ENCODE results near the gene ANKRD33B. TPM values are rescaled to one million over a fixed set of nuclear protein-coding genes. Genes with fewer than 3 reads are reported as not detected.

Gene ANKRD33B
- total RNA-seq, 1 experiment from 2014 or later = 10.9 TPM

GRCh38 chr5:10684303-10685086, 120.6 kb downstream of the ANKRD33B start (continued):
- TF ChIP-seq ATF3 (IDR thresholded peaks at IDR 0.05) = no peak
- TF ChIP-seq, protein P1, sequence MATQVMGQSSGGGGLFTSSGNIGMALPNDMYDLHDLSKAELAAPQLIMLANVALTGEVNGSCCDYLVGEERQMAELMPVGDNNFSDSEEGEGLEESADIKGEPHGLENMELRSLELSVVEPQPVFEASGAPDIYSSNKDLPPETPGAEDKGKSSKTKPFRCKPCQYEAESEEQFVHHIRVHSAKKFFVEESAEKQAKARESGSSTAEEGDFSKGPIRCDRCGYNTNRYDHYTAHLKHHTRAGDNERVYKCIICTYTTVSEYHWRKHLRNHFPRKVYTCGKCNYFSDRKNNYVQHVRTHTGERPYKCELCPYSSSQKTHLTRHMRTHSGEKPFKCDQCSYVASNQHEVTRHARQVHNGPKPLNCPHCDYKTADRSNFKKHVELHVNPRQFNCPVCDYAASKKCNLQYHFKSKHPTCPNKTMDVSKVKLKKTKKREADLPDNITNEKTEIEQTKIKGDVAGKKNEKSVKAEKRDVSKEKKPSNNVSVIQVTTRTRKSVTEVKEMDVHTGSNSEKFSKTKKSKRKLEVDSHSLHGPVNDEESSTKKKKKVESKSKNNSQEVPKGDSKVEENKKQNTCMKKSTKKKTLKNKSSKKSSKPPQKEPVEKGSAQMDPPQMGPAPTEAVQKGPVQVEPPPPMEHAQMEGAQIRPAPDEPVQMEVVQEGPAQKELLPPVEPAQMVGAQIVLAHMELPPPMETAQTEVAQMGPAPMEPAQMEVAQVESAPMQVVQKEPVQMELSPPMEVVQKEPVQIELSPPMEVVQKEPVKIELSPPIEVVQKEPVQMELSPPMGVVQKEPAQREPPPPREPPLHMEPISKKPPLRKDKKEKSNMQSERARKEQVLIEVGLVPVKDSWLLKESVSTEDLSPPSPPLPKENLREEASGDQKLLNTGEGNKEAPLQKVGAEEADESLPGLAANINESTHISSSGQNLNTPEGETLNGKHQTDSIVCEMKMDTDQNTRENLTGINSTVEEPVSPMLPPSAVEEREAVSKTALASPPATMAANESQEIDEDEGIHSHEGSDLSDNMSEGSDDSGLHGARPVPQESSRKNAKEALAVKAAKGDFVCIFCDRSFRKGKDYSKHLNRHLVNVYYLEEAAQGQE (IDR thresholded peaks at IDR 0.05; ENCODE audit: low read depth) = no peak

GRCh38 chr5:10685115-10685521, 121.2 kb downstream of the ANKRD33B start:
- H3K36me3 ChIP-seq (ENCODE audit: control insufficient read depth in 1 of 2, insufficient read depth in 2 of 2, low read length in 2 of 2) = no peaks in the 10 kb centered on the region; a peak in 1 of 4 replicates
- BruUV-seq (replicated peaks) = no TSS peak
- RAD21 ChIA-PET (ENCODE audit: low non-redundant PET in 1 of 2, low total read pairs in 2 of 2, uncharacterized antibody in 2 of 2, unreplicated experiment in 2 of 2) = no interaction called here
- no peak for TF ChIP-seq CBX3 (IDR thresholded peaks at IDR 0.05; ENCODE audit: low read depth)
- no peak for TF ChIP-seq POLR2AphosphoS5 (IDR thresholded peaks at IDR 0.05; ENCODE audit: low read depth, low read length)
- TF ChIP-seq SP1 (IDR thresholded peaks at IDR 0.05; ENCODE audit: low read depth) = no peak
- TF ChIP-seq ZFX (IDR thresholded peaks at IDR 0.05) = no peak
- no peak for TF ChIP-seq EGR1 (IDR thresholded peaks at IDR 0.05; ENCODE audit: low read depth)
- TF ChIP-seq ATF3 (IDR thresholded peaks at IDR 0.05) = no peak
- no peak for TF ChIP-seq YY1 (IDR thresholded peaks at IDR 0.05; ENCODE audit: extremely low read depth, insufficient replicate concordance, low read depth, low read length)
- TF ChIP-seq, protein P1 (IDR thresholded peaks at IDR 0.05; ENCODE audit: low read depth) = no peak
- no peak for TF ChIP-seq EZH2phosphoT487 (IDR thresholded peaks at IDR 0.05; ENCODE audit: borderline replicate concordance)
- no peak for TF ChIP-seq EZH2 (IDR thresholded peaks at IDR 0.05)
- TF ChIP-seq JUND (IDR thresholded peaks at IDR 0.05) = no peak
- TF ChIP-seq FOSL1 (IDR thresholded peaks at IDR 0.05; ENCODE audit: low read depth) = no peak
- TF ChIP-seq TCF7L2 (IDR thresholded peaks at IDR 0.05; ENCODE audit: borderline replicate concordance, extremely low read depth, insufficient read depth, insufficient read length) = no peak
- TF ChIP-seq, protein P2, sequence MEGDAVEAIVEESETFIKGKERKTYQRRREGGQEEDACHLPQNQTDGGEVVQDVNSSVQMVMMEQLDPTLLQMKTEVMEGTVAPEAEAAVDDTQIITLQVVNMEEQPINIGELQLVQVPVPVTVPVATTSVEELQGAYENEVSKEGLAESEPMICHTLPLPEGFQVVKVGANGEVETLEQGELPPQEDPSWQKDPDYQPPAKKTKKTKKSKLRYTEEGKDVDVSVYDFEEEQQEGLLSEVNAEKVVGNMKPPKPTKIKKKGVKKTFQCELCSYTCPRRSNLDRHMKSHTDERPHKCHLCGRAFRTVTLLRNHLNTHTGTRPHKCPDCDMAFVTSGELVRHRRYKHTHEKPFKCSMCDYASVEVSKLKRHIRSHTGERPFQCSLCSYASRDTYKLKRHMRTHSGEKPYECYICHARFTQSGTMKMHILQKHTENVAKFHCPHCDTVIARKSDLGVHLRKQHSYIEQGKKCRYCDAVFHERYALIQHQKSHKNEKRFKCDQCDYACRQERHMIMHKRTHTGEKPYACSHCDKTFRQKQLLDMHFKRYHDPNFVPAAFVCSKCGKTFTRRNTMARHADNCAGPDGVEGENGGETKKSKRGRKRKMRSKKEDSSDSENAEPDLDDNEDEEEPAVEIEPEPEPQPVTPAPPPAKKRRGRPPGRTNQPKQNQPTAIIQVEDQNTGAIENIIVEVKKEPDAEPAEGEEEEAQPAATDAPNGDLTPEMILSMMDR (IDR thresholded peaks at IDR 0.05 in 2 of 3, conservative IDR thresholded peaks at IDR 0.05 in 1 of 3; ENCODE audit: borderline replicate concordance in 1 of 3, insufficient read depth in 1 of 3, low read depth in 2 of 3, low read length in 2 of 3) = no peak

More at GRCh38 chr5:10685115-10685521, 121.2 kb downstream of the ANKRD33B start:
- no peak overlapping the region for H3K9ac ChIP-seq (ENCODE audit: low read length)
- no peaks in the 10 kb centered on the region for H3K9me3 ChIP-seq (ENCODE audit: control insufficient read depth in 1 of 2, insufficient read depth in 1 of 2, low read depth in 1 of 2, low read length in 2 of 2)
- H3K79me2 ChIP-seq (ENCODE audit: insufficient read depth, low read length) = no peaks in the 10 kb centered on the region
- no peak overlapping the region for H3K4me2 ChIP-seq (ENCODE audit: low read length)
- H3K4me3 ChIP-seq (replicated peaks in 1 of 2; ENCODE audit: low read depth in 1 of 2, low read length in 2 of 2) = no peak overlapping the region
- ChIA-PET POLR2A (no interaction called here), CTCF (no interaction called here)
- H4K20me1 ChIP-seq (ENCODE audit: insufficient read depth) = no peaks in the 10 kb centered on the region
- no peaks in the 10 kb centered on the region for H3K9me2 ChIP-seq (ENCODE audit: insufficient read depth)
- H2AFZ ChIP-seq (ENCODE audit: low read depth, low read length, poor library complexity, severe bottlenecking) = no peak overlapping the region
- H3K27ac ChIP-seq (ENCODE audit: low read depth, low read length) = no peak overlapping the region
- intact Hi-C loops (cut with micrococcal nuclease) = no loop called here
- no peaks in the 10 kb centered on the region for H3K27me3 ChIP-seq (ENCODE audit: insufficient read depth, low read length)
- H3K4me1 ChIP-seq (ENCODE audit: control insufficient read depth in 1 of 2, insufficient read depth in 2 of 2, low read length in 2 of 2) = peaks cover 0 to 9% of the 10 kb centered on the region in 2 experiments; a peak in 1 of 4 replicates
- no peak for ATAC-seq
- DNase-seq (ENCODE audit: low read depth, low spot score) = no peak

Data from HCT116 (cell line).